Loucy (cell line): Measurements from ENCODE around the gene GLT1D1.

Experiments used
- EZH2phosphoT487 ChIP-seq: fragments of 200-600 bp; IDR thresholded peaks from 2 replicates; pipeline ENCODE4 v1.6.1; 2018; ENCODE audit warnings: antibody characterized with exemption, mild to moderate bottlenecking, moderate library complexity, borderline replicate concordance
- TF ChIP-seq, protein P1 (sequence below): fragments of 200-600 bp; sonication (generic); conservative IDR thresholded peaks from 2 replicates; pipeline ENCODE4 v1.5.1; 2014; ENCODE audit warnings: mild to moderate bottlenecking, antibody characterized with exemption, low read length

DNA sequence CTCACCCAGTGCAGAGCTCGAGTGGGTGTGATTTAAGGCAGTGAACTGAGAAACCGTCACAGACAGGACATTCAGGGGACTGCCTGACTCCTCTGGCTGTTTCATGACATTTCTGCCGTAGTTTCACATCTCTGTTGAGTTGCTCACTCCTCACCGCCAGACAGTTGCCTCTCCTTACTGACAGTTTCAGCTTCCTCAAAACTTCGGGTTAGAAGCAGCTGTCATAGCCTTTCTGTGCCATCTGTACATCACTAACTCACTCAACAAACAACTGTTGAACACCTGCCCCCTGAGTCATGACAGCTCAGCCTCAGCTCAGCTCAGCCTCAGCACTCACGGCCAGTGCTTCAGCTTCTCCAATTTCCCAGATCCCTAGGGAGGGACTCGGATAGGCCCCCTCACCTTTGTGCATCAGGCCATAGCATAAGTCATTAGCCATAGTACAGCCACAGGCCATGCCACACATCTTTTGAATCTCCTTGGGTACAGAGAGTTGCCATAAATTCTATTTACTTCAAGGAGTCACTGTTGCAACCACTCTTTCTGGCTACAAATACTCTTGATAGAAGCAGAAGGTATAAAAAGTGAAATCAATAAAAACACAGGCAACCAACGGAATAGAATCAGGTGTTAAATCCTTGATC lies 23.3 kb upstream of the GLT1D1 start:
- TF ChIP-seq, protein P1, sequence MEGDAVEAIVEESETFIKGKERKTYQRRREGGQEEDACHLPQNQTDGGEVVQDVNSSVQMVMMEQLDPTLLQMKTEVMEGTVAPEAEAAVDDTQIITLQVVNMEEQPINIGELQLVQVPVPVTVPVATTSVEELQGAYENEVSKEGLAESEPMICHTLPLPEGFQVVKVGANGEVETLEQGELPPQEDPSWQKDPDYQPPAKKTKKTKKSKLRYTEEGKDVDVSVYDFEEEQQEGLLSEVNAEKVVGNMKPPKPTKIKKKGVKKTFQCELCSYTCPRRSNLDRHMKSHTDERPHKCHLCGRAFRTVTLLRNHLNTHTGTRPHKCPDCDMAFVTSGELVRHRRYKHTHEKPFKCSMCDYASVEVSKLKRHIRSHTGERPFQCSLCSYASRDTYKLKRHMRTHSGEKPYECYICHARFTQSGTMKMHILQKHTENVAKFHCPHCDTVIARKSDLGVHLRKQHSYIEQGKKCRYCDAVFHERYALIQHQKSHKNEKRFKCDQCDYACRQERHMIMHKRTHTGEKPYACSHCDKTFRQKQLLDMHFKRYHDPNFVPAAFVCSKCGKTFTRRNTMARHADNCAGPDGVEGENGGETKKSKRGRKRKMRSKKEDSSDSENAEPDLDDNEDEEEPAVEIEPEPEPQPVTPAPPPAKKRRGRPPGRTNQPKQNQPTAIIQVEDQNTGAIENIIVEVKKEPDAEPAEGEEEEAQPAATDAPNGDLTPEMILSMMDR: no peak
- no peak for TF ChIP-seq EZH2phosphoT487
